ENCODE data around the gene ZNF726.
"Not testable (repeated sequence)": the region's sequence is repeated elsewhere in the genome, so short reads cannot be mapped to it uniquely, and the experiment has no call there.

The ZNF726 gene

GRCh38 chr19:23932878-23933277 lies 18.2 kb downstream of the ZNF726 start:
- DNase-seq (ENCODE audit: low read depth) = no peak
- TF ChIP-seq, protein P1, sequence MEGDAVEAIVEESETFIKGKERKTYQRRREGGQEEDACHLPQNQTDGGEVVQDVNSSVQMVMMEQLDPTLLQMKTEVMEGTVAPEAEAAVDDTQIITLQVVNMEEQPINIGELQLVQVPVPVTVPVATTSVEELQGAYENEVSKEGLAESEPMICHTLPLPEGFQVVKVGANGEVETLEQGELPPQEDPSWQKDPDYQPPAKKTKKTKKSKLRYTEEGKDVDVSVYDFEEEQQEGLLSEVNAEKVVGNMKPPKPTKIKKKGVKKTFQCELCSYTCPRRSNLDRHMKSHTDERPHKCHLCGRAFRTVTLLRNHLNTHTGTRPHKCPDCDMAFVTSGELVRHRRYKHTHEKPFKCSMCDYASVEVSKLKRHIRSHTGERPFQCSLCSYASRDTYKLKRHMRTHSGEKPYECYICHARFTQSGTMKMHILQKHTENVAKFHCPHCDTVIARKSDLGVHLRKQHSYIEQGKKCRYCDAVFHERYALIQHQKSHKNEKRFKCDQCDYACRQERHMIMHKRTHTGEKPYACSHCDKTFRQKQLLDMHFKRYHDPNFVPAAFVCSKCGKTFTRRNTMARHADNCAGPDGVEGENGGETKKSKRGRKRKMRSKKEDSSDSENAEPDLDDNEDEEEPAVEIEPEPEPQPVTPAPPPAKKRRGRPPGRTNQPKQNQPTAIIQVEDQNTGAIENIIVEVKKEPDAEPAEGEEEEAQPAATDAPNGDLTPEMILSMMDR (IDR thresholded peaks at IDR 0.05; ENCODE audit: insufficient read depth, low read depth, low read length, missing control alignments) = no peak
- no peak overlapping the region for H3K4me3 ChIP-seq (ENCODE audit: low read depth, low read length)

DNA sequence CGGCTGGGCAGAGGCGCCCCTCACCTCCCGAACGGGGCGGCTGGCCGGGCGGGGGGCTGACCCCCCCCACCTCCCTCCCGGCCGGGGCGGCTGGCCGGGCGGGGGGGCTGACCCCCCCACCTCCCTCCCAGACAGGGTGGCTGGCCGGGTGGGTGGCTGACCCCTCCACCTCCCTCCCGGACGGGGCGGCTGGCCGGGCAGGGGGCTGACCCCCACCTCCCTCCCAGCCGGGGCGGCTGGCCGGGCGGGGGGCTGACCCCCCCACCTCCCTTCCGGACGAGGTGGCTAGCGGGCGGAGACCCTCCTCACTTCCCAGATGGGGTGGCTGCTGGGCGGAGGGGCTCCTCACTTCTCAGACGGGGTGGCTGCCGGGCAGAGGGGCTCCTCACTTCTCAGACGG lies 22.3 kb downstream of the ZNF726 start:
- DNase-seq (ENCODE audit: low read depth); H3K4me3 ChIP-seq (ENCODE audit: low read depth, low read length): not testable (repeated sequence)

DNA sequence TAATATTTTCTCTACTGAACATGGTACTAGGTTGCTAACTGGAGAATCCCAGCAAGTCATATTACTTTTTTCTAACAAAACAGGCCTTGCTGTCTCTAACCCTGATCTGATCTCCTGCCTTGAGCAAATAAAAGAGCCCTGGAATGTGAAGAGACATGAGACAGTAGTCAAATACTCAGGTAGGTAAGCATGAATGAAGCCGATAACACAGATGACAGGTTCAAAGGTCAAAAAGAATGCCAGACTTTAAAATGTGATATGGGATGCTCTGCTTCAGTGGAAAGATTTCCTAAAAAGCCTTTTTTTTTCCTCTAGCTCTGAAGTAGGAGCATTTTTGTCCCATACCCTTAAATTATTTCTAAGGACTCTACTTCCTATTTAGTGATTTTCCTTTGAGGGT lies 28.7 kb downstream of the ZNF726 start:
- no peak for DNase-seq (ENCODE audit: low read depth)
- no peak overlapping the region for H3K4me3 ChIP-seq (ENCODE audit: low read depth, low read length)
- TF ChIP-seq, protein P1 (IDR thresholded peaks at IDR 0.05; ENCODE audit: insufficient read depth, low read depth, low read length, missing control alignments) = no peak

GRCh38 chr19:23946569-23946968 lies 31.9 kb downstream of the ZNF726 start:
- no peak for DNase-seq (ENCODE audit: low read depth)
- TF ChIP-seq, protein P1 (IDR thresholded peaks at IDR 0.05; ENCODE audit: insufficient read depth, low read depth, low read length, missing control alignments) = no peak
- H3K4me3 ChIP-seq (ENCODE audit: low read depth, low read length) = no peak overlapping the region

GRCh38 chr19:23949611-23950010 lies 34.9 kb downstream of the ZNF726 start:
- TF ChIP-seq, protein P1 (IDR thresholded peaks at IDR 0.05; ENCODE audit: insufficient read depth, low read depth, low read length, missing control alignments) = no peak
- no peak overlapping the region for H3K4me3 ChIP-seq (ENCODE audit: low read depth, low read length)
- DNase-seq (ENCODE audit: low read depth) = no peak

GRCh38 chr19:23956051-23956450 lies 41.4 kb downstream of the ZNF726 start:
- H3K4me3 ChIP-seq (ENCODE audit: low read depth, low read length) = no peak overlapping the region
- DNase-seq (ENCODE audit: low read depth) = no peak
- TF ChIP-seq, protein P1 (IDR thresholded peaks at IDR 0.05; ENCODE audit: insufficient read depth, low read depth, low read length, missing control alignments) = no peak

DNA sequence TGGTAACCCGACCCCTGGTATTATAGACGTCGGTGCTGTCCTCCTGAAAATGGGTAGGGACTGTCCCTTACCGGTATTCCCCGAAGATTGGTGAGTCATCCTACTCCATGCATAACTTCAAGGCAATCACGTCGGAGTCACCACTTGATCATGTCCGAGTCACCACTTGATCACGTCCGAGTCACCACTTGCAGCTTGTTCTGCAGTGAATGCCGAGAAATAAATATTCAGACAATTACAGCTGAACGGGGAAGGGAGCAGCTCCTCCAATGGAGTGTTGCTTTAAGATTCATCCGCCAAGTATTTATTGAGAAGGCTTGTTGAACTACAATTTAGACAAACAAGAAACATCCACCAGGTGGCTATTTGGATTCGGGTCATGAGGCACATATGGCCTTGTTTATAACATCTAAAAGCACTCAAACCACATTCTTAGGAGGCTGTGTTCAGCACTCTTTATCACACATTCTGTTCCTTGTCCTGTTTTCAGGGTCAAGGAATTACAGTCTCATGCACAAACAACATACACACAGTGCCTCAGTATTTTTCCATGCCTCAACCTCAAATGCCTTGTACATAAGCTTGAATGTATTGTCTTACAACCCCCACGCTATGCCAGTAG lies 43.1 kb downstream of the ZNF726 start:
- TF ChIP-seq, protein P1 (IDR thresholded peaks at IDR 0.05; ENCODE audit: insufficient read depth, low read depth, low read length, missing control alignments) = no peak
- DNase-seq (ENCODE audit: low read depth) = no peak
- no peak overlapping the region for H3K4me3 ChIP-seq (ENCODE audit: low read depth, low read length)

DNA sequence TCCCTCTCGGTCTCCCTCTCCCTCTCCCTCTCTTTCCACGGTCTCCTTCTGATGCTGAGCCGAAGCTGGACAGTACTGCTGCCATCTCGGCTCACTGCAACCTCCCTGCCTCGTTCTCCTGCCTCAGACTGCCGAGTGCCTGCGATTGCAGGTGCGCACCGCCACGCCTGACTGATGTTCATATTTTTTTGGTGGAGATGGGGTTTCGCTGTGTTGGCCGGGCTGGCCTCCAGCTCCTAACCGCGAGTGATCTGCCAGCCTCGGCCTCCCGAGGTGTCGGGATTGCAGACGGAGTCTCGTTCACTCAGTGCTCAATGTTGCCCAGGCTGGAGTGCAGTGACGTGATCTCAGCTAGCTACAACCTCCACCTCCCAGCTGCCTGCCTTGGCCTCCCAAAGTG lies 48.7 kb downstream of the ZNF726 start:
- not testable (repeated sequence) for DNase-seq (ENCODE audit: low read depth); H3K4me3 ChIP-seq (ENCODE audit: low read depth, low read length)

DNA sequence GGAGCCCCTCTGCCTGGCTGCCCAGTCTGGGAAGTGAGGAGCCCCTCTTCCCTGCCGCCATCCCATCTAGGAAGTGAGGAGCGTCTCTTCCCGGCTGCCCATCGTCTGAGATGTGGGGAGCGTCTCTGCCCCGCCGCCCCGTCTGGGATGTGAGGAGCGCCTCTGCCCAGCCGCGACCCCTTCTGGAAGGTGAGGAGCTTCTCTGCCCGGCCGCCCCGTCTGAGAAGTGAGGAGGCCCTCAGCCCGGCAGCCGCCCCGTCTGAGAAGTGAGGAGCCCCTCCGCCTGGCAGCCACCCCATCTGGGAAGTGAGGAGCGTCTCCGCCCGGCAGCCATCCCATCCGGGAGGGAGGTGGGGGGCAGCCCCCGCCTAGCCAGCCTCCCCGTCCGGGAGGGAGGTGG lies 49.2 kb downstream of the ZNF726 start:
- not testable (repeated sequence) for H3K4me3 ChIP-seq (ENCODE audit: low read depth, low read length); DNase-seq (ENCODE audit: low read depth)

GRCh38 chr19:23964334-23964733 lies 49.6 kb downstream of the ZNF726 start:
- not testable (repeated sequence) for H3K4me3 ChIP-seq (ENCODE audit: low read depth, low read length); DNase-seq (ENCODE audit: low read depth)
